SJCRH30 (cell line): ENCODE results near the gene GRHL1. TPM values are rescaled to one million over a fixed set of nuclear protein-coding genes. Genes with fewer than 3 reads are reported as not detected.

Experiments
- DNase-seq, 2 experiments: peaks; one replicate each; pipeline ENCODE4 v3.0.0-alpha.2; 2015 to 2020
- H3K27ac ChIP-seq: fragments of 250-450 bp; sonication (Bioruptor Pico); 2 replicates; pipeline ENCODE4 v1.5.1; 2020; ENCODE audit warnings: mild to moderate bottlenecking, moderate library complexity
- H3K27me3 ChIP-seq: fragments of 250-450 bp; sonication (Bioruptor Pico); 2 replicates; pipeline ENCODE4 v1.5.1; 2020; ENCODE audit warnings: mild to moderate bottlenecking, moderate library complexity
- H3K36me3 ChIP-seq: fragments of 250-450 bp; sonication (Bioruptor Pico); 2 replicates; pipeline ENCODE4 v1.5.1; 2020; ENCODE audit warnings: mild to moderate bottlenecking, moderate library complexity
- H3K4me1 ChIP-seq: fragments of 250-450 bp; sonication (Bioruptor Pico); 2 replicates; pipeline ENCODE4 v1.5.1; 2020; ENCODE audit warnings: mild to moderate bottlenecking, moderate library complexity
- H3K4me3 ChIP-seq: fragments of 250-450 bp; sonication (Bioruptor Pico); 2 replicates; pipeline ENCODE4 v1.5.1; 2020; ENCODE audit warnings: mild to moderate bottlenecking, moderate library complexity
- H3K9me3 ChIP-seq: fragments of 250-450 bp; sonication (Bioruptor Pico); replicated peaks from 2 replicates; pipeline ENCODE4 v1.5.1; 2020; ENCODE audit warnings: mild to moderate bottlenecking, moderate library complexity
- total RNA-seq: library from RNA; depleted of rRNA; stranded (reverse); fragments of >200 nt; shearing (Covaris generic); gene quantifications from 2 replicates; pipeline ENCODE4 v1.2.3, GENCODE V29; 2014

GRHL1 gene
- total RNA-seq, 1 experiment from 2014 or later, result 0.79 TPM

- Histone ChIP-seq H3K27me3 (no peaks in the 10 kb centered on the region), H3K36me3 (no peaks in the 10 kb centered on the region), H3K9me3 (no peaks in the 10 kb centered on the region), H3K4me3 (no peak overlapping the region), H3K27ac (no peak overlapping the region), H3K4me1 (peaks cover 21% of the 10 kb centered on the region)
- DNase-seq, result no peak
Measured at GRCh38 chr2:9973690-9974089, 22.2 kb downstream of the GRHL1 start.

- H3K4me1 ChIP-seq, result peaks cover 21% of the 10 kb centered on the region
- no peak for DNase-seq
- H3K27ac ChIP-seq, result no peak overlapping the region
Measured at GRCh38 chr2:9974343-9974742, 22.9 kb downstream of the GRHL1 start.

GRCh38 chr2:9975328-9975727 lies 23.8 kb downstream of the GRHL1 start:
- Histone ChIP-seq H3K36me3 (no peaks in the 10 kb centered on the region), H3K27me3 (no peaks in the 10 kb centered on the region), H3K4me3 (no peak overlapping the region), H3K27ac (no peak overlapping the region), H3K9me3 (no peaks in the 10 kb centered on the region), H3K4me1 (peaks cover 20% of the 10 kb centered on the region)
- no peak for DNase-seq

More at GRCh38 chr2:9974343-9974742, 22.9 kb downstream of the GRHL1 start:
- Histone ChIP-seq H3K9me3 (no peaks in the 10 kb centered on the region), H3K27me3 (no peaks in the 10 kb centered on the region), H3K4me3 (no peak overlapping the region), H3K36me3 (no peaks in the 10 kb centered on the region)

- Histone ChIP-seq H3K9me3 (no peaks in the 10 kb centered on the region), H3K4me1 (peaks cover 14% of the 10 kb centered on the region), H3K27ac (no peak overlapping the region), H3K36me3 (no peaks in the 10 kb centered on the region), H3K27me3 (no peaks in the 10 kb centered on the region), H3K4me3 (no peak overlapping the region)
- peak; percentile 32 to 60 for DNase-seq
Measured at GRCh38 chr2:9975805-9976447, 24.4 kb downstream of the GRHL1 start.

GRCh38 chr2:9979977-9980376 lies 28.5 kb downstream of the GRHL1 start:
- H3K36me3 ChIP-seq, result no peaks in the 10 kb centered on the region
- H3K4me1 ChIP-seq, result peaks cover 17% of the 10 kb centered on the region
- H3K27me3 ChIP-seq, result no peaks in the 10 kb centered on the region
- no peak overlapping the region for H3K4me3 ChIP-seq
- no peak overlapping the region for H3K27ac ChIP-seq
- no peak for DNase-seq
- H3K9me3 ChIP-seq, result no peaks in the 10 kb centered on the region

GRCh38 chr2:9980520-9980919 lies 29.0 kb downstream of the GRHL1 start:
- Histone ChIP-seq H3K27me3 (0 out of 2 replicates have a peak, but pooled peaks cover 2% of the 10 kb centered on the region), H3K36me3 (no peaks in the 10 kb centered on the region), H3K27ac (no peak overlapping the region)

GRCh38 chr2:9981655-9982054 lies 30.2 kb downstream of the GRHL1 start:
- DNase-seq, result no peak
- H3K9me3 ChIP-seq, result no peaks in the 10 kb centered on the region
- no peaks in the 10 kb centered on the region for H3K36me3 ChIP-seq
- H3K27ac ChIP-seq, result no peak overlapping the region
- 0 out of 2 replicates have a peak, but pooled peaks cover 4% of the 10 kb centered on the region for H3K27me3 ChIP-seq
- peaks cover 16% of the 10 kb centered on the region; the same call in 1 of the 2 replicates for H3K4me1 ChIP-seq
- H3K4me3 ChIP-seq, result no peak overlapping the region

More at GRCh38 chr2:9980520-9980919, 29.0 kb downstream of the GRHL1 start:
- no peak for DNase-seq
- Histone ChIP-seq H3K4me1 (peaks cover 18% of the 10 kb centered on the region; the same call in 1 of the 2 replicates), H3K9me3 (no peaks in the 10 kb centered on the region), H3K4me3 (no peak overlapping the region)

GRCh38 chr2:9982248-9982647 lies 30.8 kb downstream of the GRHL1 start:
- Histone ChIP-seq H3K36me3 (no peaks in the 10 kb centered on the region), H3K27me3 (0 out of 2 replicates have a peak, but pooled peaks cover 4% of the 10 kb centered on the region), H3K4me3 (no peak overlapping the region), H3K27ac (no peak overlapping the region), H3K4me1 (peaks cover 16% of the 10 kb centered on the region; the same call in 1 of the 2 replicates), H3K9me3 (no peaks in the 10 kb centered on the region)
- no peak for DNase-seq

GRCh38 chr2:9982891-9983290 lies 31.4 kb downstream of the GRHL1 start:
- Histone ChIP-seq H3K4me1 (peaks cover 16% of the 10 kb centered on the region; the same call in 1 of the 2 replicates), H3K4me3 (no peak overlapping the region), H3K27me3 (0 out of 2 replicates have a peak, but pooled peaks cover 4% of the 10 kb centered on the region), H3K9me3 (no peaks in the 10 kb centered on the region), H3K27ac (no peak overlapping the region), H3K36me3 (no peaks in the 10 kb centered on the region)
- no peak for DNase-seq

- H3K27ac ChIP-seq, result no peak overlapping the region
- peak in 1 of 2 experiments; percentile 56 for DNase-seq
Measured at GRCh38 chr2:9983401-9984216, 32.1 kb downstream of the GRHL1 start.

GRCh38 chr2:9984217-9984739 lies 32.8 kb downstream of the GRHL1 start:
- Histone ChIP-seq H3K27ac (no peak overlapping the region), H3K4me3 (no peak overlapping the region), H3K9me3 (no peaks in the 10 kb centered on the region), H3K36me3 (no peaks in the 10 kb centered on the region), H3K27me3 (0 out of 2 replicates have a peak, but pooled peaks cover 4% of the 10 kb centered on the region), H3K4me1 (peaks cover 16% of the 10 kb centered on the region; the same call in 1 of the 2 replicates)
- peak in 1 of 2 experiments; percentile 70 for DNase-seq

More at GRCh38 chr2:9983401-9984216, 32.1 kb downstream of the GRHL1 start:
- Histone ChIP-seq H3K4me1 (peaks cover 16% of the 10 kb centered on the region; the same call in 1 of the 2 replicates), H3K9me3 (no peaks in the 10 kb centered on the region), H3K36me3 (no peaks in the 10 kb centered on the region), H3K27me3 (0 out of 2 replicates have a peak, but pooled peaks cover 4% of the 10 kb centered on the region), H3K4me3 (no peak overlapping the region)

GRCh38 chr2:9984871-9985480 lies 33.5 kb downstream of the GRHL1 start:
- DNase-seq, result no peak
- Histone ChIP-seq H3K4me1 (peaks cover 16% of the 10 kb centered on the region; the same call in 1 of the 2 replicates), H3K27me3 (0 out of 2 replicates have a peak, but pooled peaks cover 4% of the 10 kb centered on the region), H3K9me3 (no peaks in the 10 kb centered on the region), H3K36me3 (no peaks in the 10 kb centered on the region), H3K4me3 (no peak overlapping the region), H3K27ac (no peak overlapping the region)

GRCh38 chr2:9985531-9986328 lies 34.2 kb downstream of the GRHL1 start:
- H3K9me3 ChIP-seq, result no peaks in the 10 kb centered on the region
- 0 out of 2 replicates have a peak, but pooled peaks cover 4% of the 10 kb centered on the region for H3K27me3 ChIP-seq
- no peak overlapping the region for H3K27ac ChIP-seq
- peaks cover 16% of the 10 kb centered on the region; the same call in 1 of the 2 replicates for H3K4me1 ChIP-seq
- H3K36me3 ChIP-seq, result no peaks in the 10 kb centered on the region
- H3K4me3 ChIP-seq, result no peak overlapping the region
- DNase-seq, result no peak

- no peaks in the 10 kb centered on the region for H3K9me3 ChIP-seq
- H3K27me3 ChIP-seq, result 0 out of 2 replicates have a peak, but pooled peaks cover 4% of the 10 kb centered on the region
- H3K27ac ChIP-seq, result no peak overlapping the region
- DNase-seq, result no peak
- H3K36me3 ChIP-seq, result no peaks in the 10 kb centered on the region
- no peak overlapping the region for H3K4me3 ChIP-seq
- H3K4me1 ChIP-seq, result peaks cover 7% of the 10 kb centered on the region; the same call in 1 of the 2 replicates
Measured at GRCh38 chr2:9988320-9988719, 36.8 kb downstream of the GRHL1 start.
